H9 (cell line): ENCODE measurements around the gene PRKCA. TPM values are rescaled to one million over a fixed set of nuclear protein-coding genes. Genes with fewer than 3 reads are reported as not detected.

Experiments
- DNase-seq: peaks from one replicate; pipeline ENCODE4 v3.0.0-alpha.2; 2017
- H2AFZ ChIP-seq: one replicate; pipeline ENCODE4 v1.6.1; 2013; ENCODE audit warnings: mild to moderate bottlenecking, low read length, control low read depth, moderate library complexity
- H2AK5ac ChIP-seq: 2 replicates; pipeline ENCODE4 v1.6.1; 2013; ENCODE audit warnings: low read length, control low read depth, mixed read lengths; ENCODE audit not compliant: insufficient read length
- H2BK120ac ChIP-seq: one replicate; pipeline ENCODE4 v1.6.1; 2013; ENCODE audit warnings: low read depth, mild to moderate bottlenecking, low read length, control low read depth, inconsistent platforms; ENCODE audit not compliant: poor library complexity, severe bottlenecking
- H2BK12ac ChIP-seq: 2 replicates; pipeline ENCODE4 v1.6.1; 2013; ENCODE audit warnings: low read length, control low read depth, mixed read lengths, low read depth; ENCODE audit not compliant: insufficient read length
- H2BK15ac ChIP-seq: 2 replicates; pipeline ENCODE4 v1.6.1; 2013; ENCODE audit warnings: low read depth, low read length, control low read depth
- H2BK20ac ChIP-seq: one replicate; pipeline ENCODE4 v1.6.1; 2013; ENCODE audit warnings: low read depth, mild to moderate bottlenecking, low read length, control low read depth, inconsistent platforms; ENCODE audit not compliant: poor library complexity, severe bottlenecking
- H2BK5ac ChIP-seq: 2 replicates; pipeline ENCODE4 v1.6.1; 2013; ENCODE audit warnings: low read length, control low read depth, mixed read lengths; ENCODE audit not compliant: insufficient read length
- H3K14ac ChIP-seq: 2 replicates; pipeline ENCODE4 v1.6.1; 2013; ENCODE audit warnings: low read length, control low read depth; ENCODE audit not compliant: insufficient read depth
- H3K18ac ChIP-seq: 2 replicates; pipeline ENCODE4 v1.6.1; 2013; ENCODE audit warnings: low read depth, mild to moderate bottlenecking, mixed read lengths, low read length, control low read depth; ENCODE audit not compliant: insufficient read length
- H3K23ac ChIP-seq: 2 replicates; pipeline ENCODE4 v1.6.1; 2013; ENCODE audit warnings: low read length, control low read depth, mixed read lengths, low read depth; ENCODE audit not compliant: insufficient read length
- H3K23me2 ChIP-seq: 2 replicates; pipeline ENCODE4 v1.6.1; 2013; ENCODE audit warnings: low read depth, mild to moderate bottlenecking, mixed read lengths, low read length, control low read depth; ENCODE audit not compliant: insufficient read length, poor library complexity, severe bottlenecking
- H3K27ac ChIP-seq: 2 replicates; pipeline ENCODE4 v1.5.1; 2013; ENCODE audit warnings: low read length, control low read depth, mixed read lengths, low read depth; ENCODE audit not compliant: insufficient read length
- H3K27me3 ChIP-seq: 2 replicates; pipeline ENCODE4 v1.6.1; 2013; ENCODE audit warnings: low read length, control low read depth, inconsistent platforms; ENCODE audit not compliant: insufficient read depth
- H3K4ac ChIP-seq: 2 replicates; pipeline ENCODE4 v1.6.1; 2013; ENCODE audit warnings: low read depth, mild to moderate bottlenecking, control low read depth, inconsistent platforms, low read length, moderate library complexity
- H3K4me1 ChIP-seq: 2 replicates; pipeline ENCODE4 v1.6.1; 2013; ENCODE audit warnings: low read length, control low read depth, inconsistent platforms; ENCODE audit not compliant: insufficient read depth
- H3K4me2 ChIP-seq: 2 replicates; pipeline ENCODE4 v1.6.1; 2013; ENCODE audit warnings: low read length, control low read depth, mixed read lengths; ENCODE audit not compliant: insufficient read length, insufficient read depth
- H3K56ac ChIP-seq: 2 replicates; pipeline ENCODE4 v1.6.1; 2013; ENCODE audit warnings: low read depth, mild to moderate bottlenecking, mixed read lengths, low read length, control low read depth; ENCODE audit not compliant: insufficient read length
- H3K79me1 ChIP-seq: 2 replicates; pipeline ENCODE4 v1.6.1; 2013; ENCODE audit warnings: low read depth, mild to moderate bottlenecking, moderate library complexity, low read length, control low read depth, inconsistent platforms; ENCODE audit not compliant: insufficient read depth, poor library complexity, severe bottlenecking
- H3K79me2 ChIP-seq: 2 replicates; pipeline ENCODE4 v1.6.1; 2013; ENCODE audit warnings: low read length, control low read depth, inconsistent platforms; ENCODE audit not compliant: insufficient read depth
- H3K9ac ChIP-seq: 2 replicates; pipeline ENCODE4 v1.6.1; 2013; ENCODE audit warnings: low read length, control low read depth, mixed read lengths; ENCODE audit not compliant: insufficient read length; ENCODE audit errors: extremely low read depth
- H3K9me3 ChIP-seq: one replicate; pipeline ENCODE4 v1.6.1; 2013; ENCODE audit warnings: low read depth, low read length, inconsistent platforms; ENCODE audit not compliant: control insufficient read depth
- H3T11ph ChIP-seq: one replicate; pipeline ENCODE4 v1.6.1; 2013; ENCODE audit warnings: mild to moderate bottlenecking, low read length, control low read depth, inconsistent platforms
- H4K20me1 ChIP-seq: one replicate; pipeline ENCODE4 v1.6.1; 2013; ENCODE audit not compliant: control insufficient read depth, insufficient read length, insufficient read depth
- H4K5ac ChIP-seq: 2 replicates; pipeline ENCODE4 v1.6.1; 2013; ENCODE audit warnings: low read depth, mild to moderate bottlenecking, mixed read lengths, low read length, control low read depth; ENCODE audit not compliant: insufficient read length
- H4K8ac ChIP-seq: replicated peaks from 2 replicates; pipeline ENCODE4 v1.6.1; 2013; ENCODE audit warnings: low read length, control low read depth, mixed read lengths, low read depth; ENCODE audit not compliant: insufficient read length
- H4K91ac ChIP-seq: 2 replicates; pipeline ENCODE4 v1.6.1; 2013; ENCODE audit warnings: low read depth, mild to moderate bottlenecking, moderate library complexity, mixed read lengths, low read length, control low read depth; ENCODE audit not compliant: insufficient read length
- H3K27ac Mint-ChIP-seq, 3 experiments: 2 replicates in 2 of 3; 3 replicates in 1 of 3; pipeline ENCODE4 v1.8.0; 2020 to 2021; ENCODE audit warnings: mixed read lengths in 3 of 3, mild to moderate bottlenecking in 1 of 3, moderate library complexity in 1 of 3
- H3K27me3 Mint-ChIP-seq: 2 replicates; pipeline ENCODE4 v1.8.0; 2021; ENCODE audit warnings: low read depth, mild to moderate bottlenecking, moderate library complexity, mixed read lengths
- H3K36me3 Mint-ChIP-seq, 3 experiments: 2 replicates in 2 of 3; 3 replicates in 1 of 3; pipeline ENCODE4 v1.8.0; 2020 to 2021; ENCODE audit warnings: low read depth in 3 of 3, mixed read lengths in 3 of 3; ENCODE audit not compliant: insufficient read depth in 1 of 3
- H3K4me1 Mint-ChIP-seq, 2 experiments: 2 replicates each; pipeline ENCODE4 v1.8.0; 2020; ENCODE audit warnings: mixed read lengths in 2 of 2
- H3K4me3 Mint-ChIP-seq, 2 experiments: 2 replicates in 1 of 2; 3 replicates in 1 of 2; pipeline ENCODE4 v1.8.0; 2020 to 2021; ENCODE audit warnings: mild to moderate bottlenecking in 2 of 2, mixed read lengths in 2 of 2, moderate library complexity in 1 of 2
- H3K9me3 Mint-ChIP-seq, 2 experiments: 2 replicates in 1 of 2; 3 replicates in 1 of 2; pipeline ENCODE4 v1.8.0; 2020; ENCODE audit warnings: mild to moderate bottlenecking in 2 of 2, mixed read lengths in 2 of 2, moderate library complexity in 1 of 2
- WGBS: extraction: QIAGEN DNeasy Blood & Tissue Kit; methylation state at CpG from one replicate; pipeline ENCODE4 v1.1.7; 2013; ENCODE audit warnings: missing lambda C conversion rate, low lambda C conversion rate, mixed read lengths; ENCODE audit not compliant: insufficient read length; ENCODE audit errors: extremely low coverage; 5-methylcytosine and 5-hydroxymethylcytosine counted together
- total RNA-seq: library from RNA; stranded (reverse); gene quantifications from 2 replicates; pipeline ENCODE4 v1.2.1, GENCODE V29; 2021
- TF ChIP-seq, protein P1 (sequence below): fragments of 200-600 bp; sonication (generic); conservative IDR thresholded peaks from 3 replicates; pipeline ENCODE4 v1.8.0; 2021; ENCODE audit warnings: antibody characterized with exemption, mild to moderate bottlenecking

PRKCA gene
- total RNA-seq, 1 experiment from 2014 or later = 10.5 TPM

DNA sequence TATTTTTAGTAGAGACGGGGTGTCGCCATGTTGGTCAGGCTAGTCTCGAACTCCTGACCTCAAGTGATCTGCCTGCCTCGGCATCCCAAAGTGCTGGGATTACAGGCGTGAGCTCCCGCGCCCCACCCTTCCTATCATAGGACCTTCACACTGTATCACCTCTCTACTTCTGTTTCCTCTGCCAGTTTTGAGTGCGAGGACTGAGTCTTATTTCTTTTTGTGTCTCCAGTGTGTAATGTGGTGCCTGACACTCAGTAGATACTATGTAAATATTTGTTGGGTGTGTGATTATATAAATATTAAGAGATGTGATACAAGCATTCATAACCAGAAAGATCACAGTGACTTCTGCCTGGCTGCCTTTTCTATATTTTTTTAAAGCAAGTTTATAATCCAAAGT, 10.5 kb downstream of the PRKCA start:
- Histone ChIP-seq H3K79me2 (no peaks in the 10 kb centered on the region), H3T11ph (no peak overlapping the region), H3K27ac (no peak overlapping the region), H2AK5ac (no peak overlapping the region), H4K5ac (no peak overlapping the region), H4K8ac (no peak overlapping the region), H2BK12ac (no peak overlapping the region), H2BK120ac (no peak overlapping the region), H2BK15ac (no peak overlapping the region), H4K20me1 (no peaks in the 10 kb centered on the region), H4K91ac (no peak overlapping the region), H3K14ac (no peak overlapping the region), H3K23ac (no peak overlapping the region), H2AFZ (no peak overlapping the region), H3K56ac (no peak overlapping the region), H3K23me2 (no peaks in the 10 kb centered on the region), H3K9ac (no peak overlapping the region), H3K79me1 (no peaks in the 10 kb centered on the region), H2BK20ac (no peak overlapping the region), H3K27me3 (no peaks in the 10 kb centered on the region), H2BK5ac (no peak overlapping the region), H3K4ac (no peak overlapping the region), H3K9me3 (no peaks in the 10 kb centered on the region), H3K4me1 (no peaks in the 10 kb centered on the region; the same call in 1 of the 2 replicates), H3K4me2 (no peak overlapping the region), H3K18ac (no peak overlapping the region)
- peaks cover 0 to under 1% (median 0%) of the 10 kb centered on the region in 3 experiments; a peak in 3 of 7 replicates for H3K36me3 Mint-ChIP-seq
- H3K27me3 Mint-ChIP-seq = no peaks in the 10 kb centered on the region
- no peak for DNase-seq
- no peak overlapping the region for H3K4me3 Mint-ChIP-seq
- no peak overlapping the region for H3K27ac Mint-ChIP-seq
- no CpG with 5 or more reads among the region's 8 CpGs for WGBS
- peaks cover 15 to 17% of the 10 kb centered on the region in 2 experiments for H3K4me1 Mint-ChIP-seq
- TF ChIP-seq, protein P1, sequence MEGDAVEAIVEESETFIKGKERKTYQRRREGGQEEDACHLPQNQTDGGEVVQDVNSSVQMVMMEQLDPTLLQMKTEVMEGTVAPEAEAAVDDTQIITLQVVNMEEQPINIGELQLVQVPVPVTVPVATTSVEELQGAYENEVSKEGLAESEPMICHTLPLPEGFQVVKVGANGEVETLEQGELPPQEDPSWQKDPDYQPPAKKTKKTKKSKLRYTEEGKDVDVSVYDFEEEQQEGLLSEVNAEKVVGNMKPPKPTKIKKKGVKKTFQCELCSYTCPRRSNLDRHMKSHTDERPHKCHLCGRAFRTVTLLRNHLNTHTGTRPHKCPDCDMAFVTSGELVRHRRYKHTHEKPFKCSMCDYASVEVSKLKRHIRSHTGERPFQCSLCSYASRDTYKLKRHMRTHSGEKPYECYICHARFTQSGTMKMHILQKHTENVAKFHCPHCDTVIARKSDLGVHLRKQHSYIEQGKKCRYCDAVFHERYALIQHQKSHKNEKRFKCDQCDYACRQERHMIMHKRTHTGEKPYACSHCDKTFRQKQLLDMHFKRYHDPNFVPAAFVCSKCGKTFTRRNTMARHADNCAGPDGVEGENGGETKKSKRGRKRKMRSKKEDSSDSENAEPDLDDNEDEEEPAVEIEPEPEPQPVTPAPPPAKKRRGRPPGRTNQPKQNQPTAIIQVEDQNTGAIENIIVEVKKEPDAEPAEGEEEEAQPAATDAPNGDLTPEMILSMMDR = no peak
- no peaks in the 10 kb centered on the region for H3K9me3 Mint-ChIP-seq
